Endothelial cell of umbilical vein (primary cell): ENCODE measurements around the gene C12orf42. TPM values are rescaled to one million over a fixed set of nuclear protein-coding genes. Genes with fewer than 3 reads are reported as not detected.

Source experiments
- BruUV-seq: library from RNA; stranded (reverse); fragments of 400-500 nt; replicated peaks from 2 replicates; lab custom pipeline; 2021; lab: Mats Ljungman, UMichigan
- CTCF ChIA-PET: fragments of 300-600, 350-600 bp; sonication (Branson Sonifier 250); formaldehyde crosslinking; loops from one replicate; lab custom pipeline; 2021; ENCODE audit warnings: antibody characterized with exemption, inconsistent platforms; lab: Charles Lee
- POLR2A ChIA-PET: fragments of 300-600, 350-600 bp; sonication (Branson Sonifier 250); formaldehyde crosslinking; loops from one replicate; lab custom pipeline; 2021; ENCODE audit warnings: antibody characterized with exemption, inconsistent platforms; lab: Charles Lee
- DNase-seq: peaks from one replicate; pipeline ENCODE4 v3.0.0-alpha.2; 2011; ENCODE audit warnings: low read depth, low spot score
- FAIRE-seq: peaks from 2 replicates; lab custom pipeline; 2011; peaks lifted over from hg19 to GRCh38; lab: Jason Lieb, UNC
- H2AFZ ChIP-seq: 2 replicates; pipeline ENCODE4 v1.6.0; 2012; ENCODE audit warnings: low read depth, low read length, control low read depth, inconsistent platforms
- H3K27ac ChIP-seq: 2 replicates; pipeline ENCODE4 v1.5.1; 2011; ENCODE audit warnings: low read depth, mild to moderate bottlenecking, control low read depth, low read length, moderate library complexity; ENCODE audit not compliant: insufficient read depth
- H3K27me3 ChIP-seq, 2 experiments: 2 replicates each; pipeline versions ENCODE4 v1.6.0 to v1.6.1; 2011; ENCODE audit warnings: low read length in 2 of 2, mixed read lengths in 1 of 2; ENCODE audit not compliant: control insufficient read depth in 2 of 2, insufficient read depth in 2 of 2
- H3K36me3 ChIP-seq, 2 experiments: 2 replicates in 1 of 2; 3 replicates in 1 of 2; pipeline ENCODE4 v1.5.1; 2011; ENCODE audit warnings: low read length in 2 of 2, mild to moderate bottlenecking in 1 of 2, moderate library complexity in 1 of 2; ENCODE audit not compliant: control insufficient read depth in 2 of 2, insufficient read depth in 2 of 2; ENCODE audit errors: extremely low read depth in 1 of 2
- H3K4me1 ChIP-seq: 3 replicates; pipeline ENCODE4 v1.5.1; 2011; ENCODE audit warnings: mild to moderate bottlenecking, low read length; ENCODE audit not compliant: control insufficient read depth, insufficient read depth; ENCODE audit errors: extremely low read depth
- H3K4me2 ChIP-seq: 2 replicates; pipeline ENCODE4 v1.6.1; 2011; ENCODE audit warnings: low read length, control low read depth, mixed read lengths; ENCODE audit not compliant: insufficient read depth
- H3K4me3 ChIP-seq, 3 experiments: fragments of 200-600 bp in 1 of 3; sonication (generic), shearing (Covaris generic) in 1 of 3; replicated peaks in 1 of 3; 2 replicates each; pipeline ENCODE4 v1.5.1; 2011 to 2016; ENCODE audit warnings: control low read depth in 3 of 3, low read length in 3 of 3, mild to moderate bottlenecking in 2 of 3, inconsistent platforms in 1 of 3, low read depth in 1 of 3, moderate library complexity in 1 of 3; ENCODE audit not compliant: insufficient read depth in 1 of 3
- H3K79me2 ChIP-seq: 2 replicates; pipeline ENCODE4 v1.6.0; 2012; ENCODE audit warnings: low read length, inconsistent platforms; ENCODE audit not compliant: control insufficient read depth, insufficient read depth
- H3K9ac ChIP-seq: replicated peaks from 2 replicates; pipeline ENCODE3; 2011; ENCODE audit warnings: low read length, control low read depth; ENCODE audit not compliant: insufficient read depth; ENCODE audit errors: extremely low read depth
- H3K9me1 ChIP-seq: replicated peaks from 3 replicates; pipeline ENCODE4 v1.6.0; 2011; ENCODE audit warnings: mild to moderate bottlenecking, low read length; ENCODE audit not compliant: control insufficient read depth, insufficient read depth; ENCODE audit errors: extremely low read depth
- H3K9me3 ChIP-seq: replicated peaks from 2 replicates; pipeline ENCODE4 v1.5.1; 2012; ENCODE audit warnings: low read length, inconsistent platforms; ENCODE audit not compliant: control insufficient read depth, insufficient read depth
- H4K20me1 ChIP-seq: replicated peaks from 2 replicates; pipeline ENCODE3; 2011; ENCODE audit warnings: mild to moderate bottlenecking, low read length; ENCODE audit not compliant: control insufficient read depth, insufficient read depth; ENCODE audit errors: extremely low read depth
- EZH2 ChIP-seq: IDR thresholded peaks from 2 replicates; pipeline ENCODE4 v1.6.1; 2012; ENCODE audit warnings: borderline replicate concordance, low read depth, mild to moderate bottlenecking, moderate library complexity, low read length, inconsistent platforms; ENCODE audit not compliant: severe bottlenecking
- FOS ChIP-seq: IDR thresholded peaks from 2 replicates; pipeline ENCODE4 v1.6.1; 2011; ENCODE audit warnings: mild to moderate bottlenecking, low read length, moderate library complexity, borderline replicate concordance; ENCODE audit not compliant: insufficient read depth
- GATA2 ChIP-seq: IDR thresholded peaks from 2 replicates; pipeline ENCODE4 v1.7.0; 2011; ENCODE audit warnings: low read depth, mild to moderate bottlenecking, moderate library complexity, mixed read lengths, low read length; ENCODE audit not compliant: insufficient read length, insufficient read depth
- JUN ChIP-seq: IDR thresholded peaks from 2 replicates; pipeline ENCODE4 v1.6.1; 2011; ENCODE audit warnings: borderline replicate concordance, low read depth; ENCODE audit not compliant: insufficient read length, insufficient read depth
- MYC ChIP-seq: IDR thresholded peaks from one replicate; pipeline ENCODE4 v1.6.1; 2011; ENCODE audit warnings: mild to moderate bottlenecking, low read depth, low read length
- POLR2A ChIP-seq: IDR thresholded peaks from 2 replicates; pipeline ENCODE4 v1.6.1; 2012; ENCODE audit warnings: low read depth, mild to moderate bottlenecking, control low read depth, low read length
- POLR2AphosphoS5 ChIP-seq: IDR thresholded peaks from 2 replicates; pipeline ENCODE4 v1.6.1; 2012; ENCODE audit warnings: low read depth, mild to moderate bottlenecking, control low read depth, low read length, moderate library complexity; ENCODE audit not compliant: insufficient read depth
- dilution Hi-C: fragments of 300-500 bp; cut with MboI; formaldehyde crosslinking; loops from one replicate; pipeline ENCODE4 v1.15.0; 2019; ENCODE audit warnings: low sequenced_read_pairs; ENCODE audit not compliant: extremely low pct_ligation_motif_present
- intact Hi-C: fragments of 100-400 bp; cut with micrococcal nuclease; formaldehyde crosslinking; loops from one replicate; pipeline ENCODE4 v1.10.0; 2022
- polyA plus RNA-seq, 4 experiments: library from polyadenylated mRNA; depleted of rRNA in 3 of 4; stranded (reverse) in 3 of 4; unstranded in 1 of 4; fragments of >200 nt; gene quantifications; 2 replicates each; pipeline versions ENCODE4 v1.2.1 to v1.2.3, GENCODE V29; 2011 to 2012; ENCODE audit warnings: missing spikeins in 1 of 4
- total RNA-seq: library from RNA; stranded (reverse); gene quantifications from 2 replicates; pipeline ENCODE4 v1.2.3, GENCODE V29; 2021
- TF ChIP-seq, protein P1 (sequence below): IDR thresholded peaks from 2 replicates; pipeline ENCODE4 v1.6.1; 2011; ENCODE audit not compliant: insufficient read depth, insufficient read length
- TF ChIP-seq, protein P2 (sequence below), 2 donors: IDR thresholded peaks; 1 replicate in 1 of 2; 2 replicates in 1 of 2; pipeline ENCODE4 v1.5.1; 2011; ENCODE audit warnings: low read length in 2 of 2, mild to moderate bottlenecking in 2 of 2, moderate library complexity in 2 of 2, control low read depth in 1 of 2, inconsistent platforms in 1 of 2, low read depth in 1 of 2; ENCODE audit not compliant: insufficient read depth in 1 of 2; ENCODE audit errors: extremely low read depth in 1 of 2

Gene C12orf42
- total and polyA plus RNA-seq, 2 donors (not counting 3 experiments of a cell fraction or from before 2014, with no cell fraction given): not detected

DNA sequence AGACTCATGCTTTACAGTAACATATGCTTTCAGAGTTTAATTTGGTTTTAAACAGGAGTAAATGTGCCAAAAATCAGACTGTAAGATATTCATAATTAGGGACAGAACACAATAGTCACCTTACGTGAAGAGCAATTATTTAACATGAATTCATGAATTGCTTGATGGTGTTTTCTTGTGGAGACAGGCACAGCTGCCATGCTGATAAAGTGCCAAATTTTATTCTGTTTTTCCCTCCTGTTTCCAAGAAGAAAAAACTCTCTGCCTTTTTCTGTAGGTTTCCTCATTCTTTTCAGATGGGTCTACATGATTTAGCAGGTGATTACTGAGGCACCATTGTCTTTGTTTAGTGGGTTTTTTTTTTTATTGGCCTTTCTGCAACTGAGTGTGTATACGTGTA lies 80.1 kb downstream of the C12orf42 start:
- Histone ChIP-seq H3K4me2 (no peak overlapping the region), H3K4me1 (no peaks in the 10 kb centered on the region), H3K9me1 (no peaks in the 10 kb centered on the region), H3K9ac (no peak overlapping the region), H3K4me3 (no peak overlapping the region), H3K27ac (no peak overlapping the region), H3K79me2 (no peaks in the 10 kb centered on the region), H3K36me3 (no peaks in the 10 kb centered on the region), H4K20me1 (no peaks in the 10 kb centered on the region), H3K9me3 (peaks cover 2% of the 10 kb centered on the region), H2AFZ (no peak overlapping the region), H3K27me3 (no peaks in the 10 kb centered on the region)
- ChIA-PET POLR2A (no interaction called here), CTCF (no interaction called here)
- no peak for DNase-seq
- TF ChIP-seq EZH2 (no peak), GATA2 (no peak), FOS (no peak), POLR2AphosphoS5 (no peak), JUN (no peak), POLR2A (no peak), MYC (no peak)
- TF ChIP-seq, protein P1, sequence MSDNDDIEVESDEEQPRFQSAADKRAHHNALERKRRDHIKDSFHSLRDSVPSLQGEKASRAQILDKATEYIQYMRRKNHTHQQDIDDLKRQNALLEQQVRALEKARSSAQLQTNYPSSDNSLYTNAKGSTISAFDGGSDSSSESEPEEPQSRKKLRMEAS: no peak
- TF ChIP-seq, protein P2, sequence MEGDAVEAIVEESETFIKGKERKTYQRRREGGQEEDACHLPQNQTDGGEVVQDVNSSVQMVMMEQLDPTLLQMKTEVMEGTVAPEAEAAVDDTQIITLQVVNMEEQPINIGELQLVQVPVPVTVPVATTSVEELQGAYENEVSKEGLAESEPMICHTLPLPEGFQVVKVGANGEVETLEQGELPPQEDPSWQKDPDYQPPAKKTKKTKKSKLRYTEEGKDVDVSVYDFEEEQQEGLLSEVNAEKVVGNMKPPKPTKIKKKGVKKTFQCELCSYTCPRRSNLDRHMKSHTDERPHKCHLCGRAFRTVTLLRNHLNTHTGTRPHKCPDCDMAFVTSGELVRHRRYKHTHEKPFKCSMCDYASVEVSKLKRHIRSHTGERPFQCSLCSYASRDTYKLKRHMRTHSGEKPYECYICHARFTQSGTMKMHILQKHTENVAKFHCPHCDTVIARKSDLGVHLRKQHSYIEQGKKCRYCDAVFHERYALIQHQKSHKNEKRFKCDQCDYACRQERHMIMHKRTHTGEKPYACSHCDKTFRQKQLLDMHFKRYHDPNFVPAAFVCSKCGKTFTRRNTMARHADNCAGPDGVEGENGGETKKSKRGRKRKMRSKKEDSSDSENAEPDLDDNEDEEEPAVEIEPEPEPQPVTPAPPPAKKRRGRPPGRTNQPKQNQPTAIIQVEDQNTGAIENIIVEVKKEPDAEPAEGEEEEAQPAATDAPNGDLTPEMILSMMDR (IDR thresholded peaks at IDR 0.05; ENCODE audit: extremely low read depth in 1 of 2, insufficient read depth in 1 of 2, low read depth in 1 of 2, low read length in 2 of 2): no peak
- dilution Hi-C loops (no loop called here), intact Hi-C loops (no loop called here)
- FAIRE-seq: no peak
- BruUV-seq: no TSS peak
